GM18508 (cell line): ENCODE results near the gene PKMYT1.
"Not testable (repeated sequence)": the region's sequence is repeated elsewhere in the genome, so short reads cannot be mapped to it uniquely, and the experiment has no call there.

Source experiments
- ATAC-seq: cut with Tn5 transposase; IDR thresholded peaks from one replicate; pipeline ENCODE4 v1.9.1; 2021; ENCODE audit warnings: moderate number of reproducible peaks; ENCODE audit not compliant: insufficient read depth, unreplicated experiment

The PKMYT1 gene

GRCh38 chr16:2942045-2942444 lies 38.2 kb downstream of the PKMYT1 start:
- ATAC-seq, result no peak

GRCh38 chr16:2939968-2940367 lies 40.3 kb downstream of the PKMYT1 start:
- ATAC-seq, result no peak

- no peak for ATAC-seq
Observed at GRCh38 chr16:2938206-2938605, 42.0 kb downstream of the PKMYT1 start.

GRCh38 chr16:2937170-2937569 lies 43.1 kb downstream of the PKMYT1 start:
- no peak for ATAC-seq

- ATAC-seq, result no peak
Observed at GRCh38 chr16:2936436-2937011, 43.7 kb downstream of the PKMYT1 start.

- no peak for ATAC-seq
Observed at GRCh38 chr16:2934450-2934849, 45.8 kb downstream of the PKMYT1 start.

- no peak for ATAC-seq
Observed at GRCh38 chr16:2933701-2934100, 46.5 kb downstream of the PKMYT1 start.

- no peak for ATAC-seq
Observed at GRCh38 chr16:2933136-2933535, 47.1 kb downstream of the PKMYT1 start.

GRCh38 chr16:2931231-2931914 lies 48.9 kb downstream of the PKMYT1 start:
- ATAC-seq, result not testable (repeated sequence)

GRCh38 chr16:2930236-2930635 lies 50.0 kb downstream of the PKMYT1 start:
- ATAC-seq, result no peak

GRCh38 chr16:2929693-2930092 lies 50.6 kb downstream of the PKMYT1 start:
- no peak for ATAC-seq

GRCh38 chr16:2928796-2929195 lies 51.5 kb downstream of the PKMYT1 start:
- ATAC-seq, result no peak

GRCh38 chr16:2928151-2928550 lies 52.1 kb downstream of the PKMYT1 start:
- not testable (repeated sequence) for ATAC-seq

GRCh38 chr16:2927010-2927646 lies 53.1 kb downstream of the PKMYT1 start:
- no peak for ATAC-seq

- no peak for ATAC-seq
Observed at GRCh38 chr16:2926650-2926999, 53.6 kb downstream of the PKMYT1 start.

GRCh38 chr16:2925951-2926649 lies 54.1 kb downstream of the PKMYT1 start:
- no peak for ATAC-seq

- no peak for ATAC-seq
Observed at GRCh38 chr16:2924901-2925755, 55.1 kb downstream of the PKMYT1 start.

GRCh38 chr16:2923481-2923880 lies 56.8 kb downstream of the PKMYT1 start:
- ATAC-seq, result no peak
